GM18505 (cell line): Measurements from ENCODE around the gene DIP2B.
"Not testable (repeated sequence)": the region's sequence is repeated elsewhere in the genome, so short reads cannot be mapped to it uniquely, and the experiment has no call there.

Experiments used
- ATAC-seq: cut with Tn5 transposase; IDR thresholded peaks from one replicate; pipeline ENCODE4 v1.9.1; 2021; ENCODE audit not compliant: unreplicated experiment
- POLR2A ChIP-seq: IDR thresholded peaks from 4 replicates; pipeline ENCODE4 v1.6.1; 2011; ENCODE audit warnings: borderline replicate concordance; ENCODE audit not compliant: insufficient read depth, insufficient read length; ENCODE audit errors: extremely low read depth

DIP2B gene

DNA sequence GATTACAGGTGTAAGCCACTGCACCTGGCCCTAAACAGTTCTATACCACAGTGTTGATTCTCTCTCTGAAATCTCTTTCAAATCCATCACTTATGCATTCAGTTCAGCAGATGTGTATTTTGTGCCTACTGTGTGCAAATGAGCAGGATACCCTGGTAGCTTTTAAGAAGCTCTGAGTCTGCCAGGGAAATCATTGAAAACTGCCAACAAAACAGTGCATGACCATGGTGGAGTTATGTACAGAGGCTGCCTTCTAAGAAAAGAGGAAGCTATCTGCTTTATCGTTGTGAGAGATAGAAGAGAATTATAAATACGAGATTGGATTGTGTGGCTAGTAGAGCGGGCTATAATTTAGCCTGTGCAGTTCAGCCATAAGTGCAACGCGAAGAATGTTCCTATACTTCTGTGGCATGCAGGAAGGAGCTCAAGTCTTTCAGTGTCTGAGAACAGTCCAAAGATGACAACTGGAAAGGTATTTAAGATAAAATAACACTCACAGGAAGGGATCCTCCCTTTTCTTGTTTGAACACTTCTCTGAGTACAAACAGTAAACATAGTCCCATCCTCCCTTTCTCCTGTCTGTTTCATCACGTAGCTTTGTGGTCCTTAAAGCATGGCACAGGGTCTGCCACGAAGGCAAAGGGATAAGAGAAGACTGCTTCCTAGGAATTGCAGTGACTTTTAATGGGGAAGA lies 4.3 kb downstream of the DIP2B start:
- ATAC-seq: no peak
- TF ChIP-seq POLR2A: no peak

DNA sequence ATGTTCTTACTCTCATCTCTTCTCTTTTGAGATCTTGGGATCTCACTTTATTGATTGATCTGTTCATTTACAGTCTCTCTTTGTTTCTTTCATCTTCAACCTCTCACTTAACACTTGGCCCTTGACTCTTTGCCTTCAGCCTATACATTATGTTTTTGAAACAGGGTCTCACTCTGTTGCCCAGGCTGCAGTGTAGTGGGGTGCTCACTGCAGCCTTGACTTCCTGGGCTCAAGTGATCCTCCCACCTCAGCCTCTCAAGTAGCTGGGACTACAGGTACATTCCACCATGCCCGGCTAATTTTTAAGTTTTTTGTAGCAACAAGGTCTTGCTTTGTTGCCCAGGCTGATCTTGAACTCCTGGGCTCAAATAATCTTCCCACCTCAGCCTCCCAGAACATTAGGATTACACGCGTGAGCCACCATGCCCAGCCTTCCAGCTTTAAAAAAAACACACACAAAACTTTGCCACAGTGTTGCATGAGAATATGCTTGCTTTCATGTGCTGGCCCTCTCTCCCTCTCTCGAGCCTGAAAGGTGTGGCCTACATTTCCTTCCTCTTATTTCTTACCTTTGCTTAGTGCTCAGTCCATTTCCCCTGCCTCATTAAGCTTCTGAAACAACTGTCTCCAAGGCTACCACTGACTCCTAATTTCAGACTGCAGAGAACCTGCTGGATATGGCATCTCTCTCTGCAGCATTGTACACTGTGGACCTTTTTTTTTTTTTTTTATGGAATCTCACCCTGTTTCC lies 9.9 kb downstream of the DIP2B start:
- no peak for TF ChIP-seq POLR2A
- no peak for ATAC-seq

DNA sequence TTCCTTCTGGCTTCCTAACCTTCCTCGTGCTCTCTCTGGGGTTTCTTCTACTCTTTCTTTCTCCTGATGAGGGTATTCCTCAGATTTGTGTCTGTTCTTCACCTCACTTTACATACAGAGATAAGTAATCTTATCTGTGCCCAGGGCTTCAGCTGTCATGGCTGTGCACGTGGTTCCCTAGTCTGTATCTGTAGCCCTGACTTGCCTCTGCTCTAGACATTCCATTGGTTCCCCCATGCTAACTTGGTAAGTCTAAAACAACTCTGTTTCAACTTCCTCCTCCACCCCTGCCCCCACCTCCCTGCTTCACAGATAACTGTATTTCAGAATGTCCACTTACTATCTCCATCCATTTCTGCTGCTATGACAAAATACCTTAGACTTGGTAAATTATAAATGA lies 10.8 kb downstream of the DIP2B start:
- no peak for ATAC-seq
- no peak for TF ChIP-seq POLR2A

DNA sequence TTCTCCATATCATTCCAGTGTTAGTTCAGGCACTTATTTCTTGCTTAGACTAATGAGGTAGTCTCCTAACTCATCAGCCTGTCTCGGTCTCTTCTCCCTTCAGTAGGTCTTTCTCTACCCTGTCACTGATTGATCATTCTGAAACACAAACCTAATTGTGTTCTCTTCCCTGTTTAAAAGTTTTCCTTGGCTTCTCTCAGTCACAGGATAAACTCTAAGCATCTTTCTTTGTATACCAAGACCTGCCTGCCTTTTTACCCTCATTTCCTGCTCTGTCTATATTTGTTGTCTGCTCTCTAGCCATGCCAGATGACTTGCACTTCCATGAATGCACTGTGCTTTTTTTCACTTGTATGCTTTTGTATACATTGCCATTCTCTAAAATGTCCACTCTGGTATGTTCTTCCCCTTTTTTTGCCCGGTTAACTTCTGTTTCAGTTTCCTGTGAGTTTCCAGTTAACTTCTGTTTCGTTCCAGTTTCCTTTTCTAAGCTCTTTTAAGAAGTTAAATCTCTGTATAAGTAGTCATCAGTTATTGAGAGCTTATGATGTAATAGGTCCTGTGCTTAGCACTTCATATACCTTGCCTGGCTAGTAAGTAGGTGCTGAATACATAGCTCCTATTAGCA lies 12.8 kb downstream of the DIP2B start:
- no peak for TF ChIP-seq POLR2A
- ATAC-seq: peak; percentile 69

DNA sequence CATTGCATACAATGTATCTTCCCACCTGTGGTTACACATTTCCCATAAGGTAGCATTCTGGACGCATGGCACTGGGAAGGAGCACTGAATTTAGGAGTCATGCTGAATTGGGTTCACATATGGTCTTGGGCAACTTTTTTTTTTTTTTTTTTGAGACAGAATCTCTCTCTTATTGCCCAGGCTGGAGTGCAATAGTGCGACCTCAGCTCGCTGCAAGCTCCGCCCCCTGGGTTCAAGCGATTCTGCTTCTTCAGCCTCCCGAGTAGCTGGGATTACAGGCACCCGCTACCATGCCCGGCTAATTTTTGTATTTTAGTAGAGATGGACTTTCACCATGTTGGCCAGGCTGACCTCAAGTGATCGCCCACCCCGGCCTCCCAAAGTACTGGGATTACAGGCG lies 13.3 kb downstream of the DIP2B start:
- no peak for ATAC-seq
- TF ChIP-seq POLR2A: no peak

DNA sequence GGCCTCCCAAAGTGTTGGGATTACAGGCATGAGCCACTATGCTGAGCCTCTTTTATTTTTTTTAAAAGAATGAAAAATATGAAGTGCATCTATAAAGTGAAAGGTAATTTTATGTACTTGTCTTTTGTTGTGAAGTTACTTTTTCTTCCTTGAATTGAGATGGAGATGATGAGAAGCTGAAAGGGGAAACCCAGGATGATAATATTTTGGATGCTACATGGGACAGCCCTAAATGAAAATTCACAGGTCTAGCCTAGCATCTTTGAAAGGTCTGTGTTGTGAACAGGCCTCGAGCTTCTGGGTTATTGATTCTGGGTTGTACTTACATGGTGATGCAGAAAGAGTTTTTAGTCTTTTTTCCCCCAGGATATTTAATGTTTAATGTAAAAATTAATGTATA lies 14.6 kb downstream of the DIP2B start:
- TF ChIP-seq POLR2A: no peak
- no peak for ATAC-seq

DNA sequence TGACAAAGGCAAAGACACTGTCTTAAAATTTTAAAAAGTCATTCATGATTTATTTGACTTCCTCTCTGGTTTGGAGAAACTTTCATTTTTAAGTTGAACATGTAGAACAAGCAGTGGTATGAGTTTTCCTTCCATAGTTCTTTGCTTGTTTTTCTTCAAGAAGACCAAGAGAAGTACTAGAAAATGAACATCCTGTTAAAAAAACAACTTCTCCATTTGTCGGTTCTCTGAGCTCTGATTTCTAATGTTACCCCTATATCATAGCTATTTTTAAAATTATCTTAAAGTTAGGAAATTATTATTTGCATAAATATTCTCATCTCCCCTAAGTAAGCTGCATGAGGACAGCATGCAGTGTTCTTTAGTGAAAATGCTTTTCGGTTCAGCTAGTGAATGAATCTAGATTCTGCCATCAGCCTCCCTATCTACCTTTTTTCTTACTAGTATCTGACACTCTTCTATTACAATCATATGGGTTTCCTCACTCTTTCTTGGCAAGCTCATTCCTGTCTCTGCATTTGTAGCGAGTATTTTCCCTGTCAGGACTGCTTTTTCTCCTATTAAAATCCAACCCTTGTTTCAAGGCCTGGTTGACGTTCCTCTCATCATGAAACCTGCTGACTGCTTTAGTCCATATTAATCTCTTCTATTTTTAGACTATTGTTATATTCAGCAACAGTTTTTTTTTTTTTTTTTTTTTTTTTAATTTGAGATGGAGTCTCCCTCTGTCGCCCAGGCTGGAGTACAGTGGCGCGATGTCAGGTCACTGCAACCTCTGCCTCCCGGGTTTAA lies 15.8 kb downstream of the DIP2B start:
- no peak for TF ChIP-seq POLR2A
- ATAC-seq: no peak

DNA sequence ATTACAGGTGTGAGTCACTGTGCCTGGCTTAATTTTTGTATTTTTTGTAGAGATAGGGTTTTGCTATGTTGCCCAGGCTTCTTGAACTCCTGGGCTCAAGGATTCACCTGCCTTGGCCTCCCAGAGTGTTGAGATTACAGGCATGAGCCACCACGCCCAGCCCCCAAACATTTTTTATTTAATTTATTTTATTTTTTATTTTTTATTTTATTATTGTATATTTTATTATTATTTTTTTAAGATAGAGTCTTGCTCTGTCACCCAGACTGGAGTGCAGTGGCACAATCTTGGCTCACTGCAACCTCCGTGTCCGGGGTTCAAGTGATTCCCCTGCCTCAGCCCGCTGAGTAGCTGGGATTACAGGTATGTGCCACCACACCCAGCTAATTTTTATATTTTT lies 17.0 kb downstream of the DIP2B start:
- ATAC-seq: not testable (repeated sequence)

DNA sequence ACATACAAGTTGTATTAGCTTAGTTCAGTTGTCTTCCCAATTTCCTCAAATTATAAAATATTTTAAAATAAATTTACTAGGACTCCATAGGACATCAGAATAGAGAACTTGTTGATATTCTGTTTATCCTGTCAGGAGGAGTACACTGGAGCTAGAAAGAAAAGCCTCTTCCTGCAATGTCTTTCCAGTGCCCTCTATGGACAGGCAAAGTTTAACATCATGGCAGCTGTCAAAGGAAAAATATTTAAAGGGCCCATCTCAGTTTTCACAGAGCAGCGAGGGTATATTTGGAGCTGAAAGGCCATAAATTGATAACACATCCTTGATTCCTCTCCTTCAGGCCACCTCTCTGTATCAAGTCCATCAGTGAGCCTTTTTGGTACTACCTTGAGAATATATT lies 19.0 kb downstream of the DIP2B start:
- TF ChIP-seq POLR2A: no peak
- no peak for ATAC-seq

DNA sequence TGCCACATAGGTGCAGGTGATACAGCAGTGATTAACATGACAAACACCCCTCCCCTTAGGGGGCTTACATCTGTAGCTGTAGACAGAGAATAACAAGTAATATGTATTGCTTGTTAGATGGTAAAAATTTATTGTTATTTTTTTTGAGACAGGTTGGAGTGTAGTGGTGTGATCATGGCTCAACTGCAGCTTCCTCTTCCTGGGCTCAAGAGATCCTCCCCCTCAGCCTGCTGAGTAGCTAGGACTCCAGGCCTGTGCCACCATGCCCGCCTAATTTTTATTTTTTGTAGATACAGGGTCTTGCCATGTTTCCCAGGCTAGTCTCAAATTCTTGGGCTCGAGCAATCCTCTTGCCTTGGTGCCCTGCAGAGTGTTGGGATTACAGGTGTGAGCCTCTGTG lies 19.8 kb downstream of the DIP2B start:
- TF ChIP-seq POLR2A: no peak
- no peak for ATAC-seq

DNA sequence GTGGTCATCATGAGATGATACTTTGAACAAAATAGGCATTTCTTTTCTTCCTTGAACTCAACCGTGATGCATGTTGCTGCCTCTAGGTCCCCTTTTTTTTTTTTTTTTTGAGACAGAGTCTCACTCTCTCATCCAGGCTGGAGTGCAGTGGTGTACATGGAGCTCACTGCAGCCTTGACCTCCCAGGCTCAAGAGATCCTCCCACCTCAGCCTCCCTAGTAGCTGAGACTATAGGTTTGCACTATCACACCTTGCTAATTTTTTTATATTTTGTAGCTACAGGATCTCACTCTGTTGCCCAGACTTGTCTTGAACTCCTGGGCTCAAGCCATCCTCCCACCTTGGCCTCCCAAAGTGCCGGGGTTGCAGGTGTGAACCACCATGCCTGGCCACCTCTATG lies 20.6 kb downstream of the DIP2B start:
- ATAC-seq: no peak
- no peak for TF ChIP-seq POLR2A

DNA sequence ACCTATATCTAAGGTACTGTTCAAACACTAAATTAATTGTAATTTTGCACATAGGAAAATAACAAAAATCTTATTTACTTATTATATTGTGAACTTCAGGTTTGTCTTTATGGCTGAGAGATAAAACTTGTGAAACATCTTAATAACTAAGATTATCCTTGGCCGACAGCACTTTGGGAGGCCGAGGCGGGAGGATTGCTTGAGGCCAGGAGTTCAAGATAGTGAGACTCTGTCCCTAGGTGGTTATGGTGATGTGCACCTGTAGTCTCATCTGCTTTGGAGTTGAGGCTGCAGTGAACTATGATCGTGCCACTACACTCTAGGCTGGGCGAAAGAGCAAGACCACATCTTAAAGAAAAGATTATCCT lies 22.6 kb downstream of the DIP2B start:
- no peak for ATAC-seq
- TF ChIP-seq POLR2A: no peak

DNA sequence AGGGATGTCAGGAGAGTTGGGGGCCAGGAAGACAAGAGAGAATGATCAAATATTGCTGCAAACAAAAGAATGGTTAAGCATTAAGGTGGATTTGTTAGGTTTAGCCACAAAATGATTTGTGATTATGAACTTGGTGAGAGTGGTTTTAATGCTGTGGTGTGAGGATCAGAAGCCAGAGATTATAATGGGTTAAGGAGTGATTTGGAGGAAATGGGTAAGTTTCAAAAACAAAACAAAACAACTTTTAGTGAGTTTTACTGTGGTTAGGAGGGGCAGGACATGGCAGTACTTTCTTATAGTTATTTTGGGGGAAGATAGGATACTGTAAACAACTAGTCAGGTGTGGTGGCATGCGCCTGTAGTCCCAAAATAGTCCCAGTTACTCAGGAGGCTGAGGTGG lies 24.0 kb downstream of the DIP2B start:
- TF ChIP-seq POLR2A: no peak
- no peak for ATAC-seq
